Hepatocyte (in vitro differentiated cells): ENCODE data around the gene DENND4A.

Experiments used
- CTCF ChIP-seq: fragments of 200-600 bp; sonication (generic); IDR thresholded peaks from 2 replicates; pipeline ENCODE4 v1.5.1; 2016; ENCODE audit warnings: antibody characterized with exemption, mild to moderate bottlenecking; ENCODE audit not compliant: poor library complexity
- EZH2 ChIP-seq: fragments of 200-600 bp; sonication (generic); IDR thresholded peaks from 2 replicates; pipeline ENCODE4 v1.6.1; 2016; ENCODE audit warnings: antibody characterized with exemption, mild to moderate bottlenecking, borderline replicate concordance

GRCh38 chr15:65841121-65841930 is 49.2 kb upstream of the DENND4A start:
- TF ChIP-seq CTCF (no peak), EZH2 (no peak)
